ENCODE results near the gene KCTD17. TPM values are rescaled to one million over a fixed set of nuclear protein-coding genes. Genes with fewer than 3 reads are reported as not detected.

Gene KCTD17
- total and polyA plus RNA-seq, 2 of the 13 experiments (the other 11 are each of a cell fraction or from before 2014, with no cell fraction given): 5.3 to 11.7 TPM

DNA sequence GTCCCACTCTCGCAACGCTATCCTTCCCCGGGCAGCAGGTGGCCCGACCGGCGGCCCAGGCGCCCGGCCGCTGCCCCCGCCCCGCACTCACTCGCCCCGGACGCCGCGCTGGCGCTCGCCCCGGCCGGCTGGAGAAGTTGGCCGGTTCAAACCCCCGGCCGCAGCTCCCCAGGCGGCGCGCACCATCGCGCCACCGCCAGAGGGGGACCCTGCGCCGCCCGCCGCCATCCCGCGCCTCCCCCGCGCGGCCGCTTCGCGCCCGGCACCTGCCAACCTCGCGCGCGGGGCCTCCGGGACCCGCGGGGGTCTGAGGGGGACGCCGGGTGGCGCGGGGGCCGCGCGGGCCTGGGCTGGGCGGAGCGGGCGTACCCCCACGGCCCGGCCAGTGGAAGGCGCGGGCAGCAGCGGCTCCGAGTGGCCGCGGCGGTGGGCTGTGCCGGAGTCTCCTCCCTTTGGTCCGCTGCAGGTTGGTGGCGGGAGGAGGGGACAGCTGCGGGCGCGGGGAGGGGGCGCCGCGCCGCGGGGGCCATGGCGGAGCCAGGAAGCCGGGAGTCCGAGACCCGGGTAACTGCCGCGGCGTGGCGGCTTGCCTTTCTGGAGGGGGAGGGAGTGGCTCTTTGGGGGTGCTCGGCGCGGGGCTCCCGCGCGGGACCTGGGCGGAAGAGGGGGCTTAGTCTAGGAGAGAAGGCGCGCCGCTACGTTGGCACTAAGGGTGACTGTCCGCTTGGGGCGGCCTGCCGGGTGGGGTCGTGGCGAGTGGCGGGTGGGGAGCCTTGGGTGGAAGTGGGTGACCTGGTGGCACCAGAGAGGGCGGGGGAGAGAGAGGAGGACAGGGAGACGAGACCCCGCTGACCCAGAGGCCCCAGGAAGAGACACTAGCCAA lies 32.0 kb upstream of the KCTD17 start, which contains the start of the genes MPST and TST (continued):
- TF ChIP-seq NR2C2 (CRISPR knock-in tag; IDR thresholded peaks at IDR 0.05; ENCODE audit: borderline replicate concordance) (no peak), ZSCAN9 (CRISPR knock-in tag; IDR thresholded peaks at IDR 0.05; ENCODE audit: borderline replicate concordance) (no peak), AKAP8 (CRISPR knock-in tag; IDR thresholded peaks at IDR 0.05) (no peak), NFIC (IDR thresholded peaks at IDR 0.05; ENCODE audit: low read length) (no peak), SOX5 (CRISPR knock-in tag; IDR thresholded peaks at IDR 0.05; ENCODE audit: borderline replicate concordance) (no peak; the same call in 1 of the 2 replicates), KLF13 (CRISPR knock-in tag; IDR thresholded peaks at IDR 0.05) (no peak), ZNF225 (CRISPR knock-in tag; IDR thresholded peaks at IDR 0.05) (no peak), ZNF335 (CRISPR knock-in tag; IDR thresholded peaks at IDR 0.05) (no peak), ZNF430 (CRISPR knock-in tag; IDR thresholded peaks at IDR 0.05) (no peak), ZNF550 (CRISPR knock-in tag; IDR thresholded peaks at IDR 0.05; ENCODE audit: borderline replicate concordance) (no peak), KLF6 (CRISPR knock-in tag; IDR thresholded peaks at IDR 0.05) (no peak), ZNF230 (CRISPR knock-in tag; IDR thresholded peaks at IDR 0.05) (no peak), NAIF1 (CRISPR knock-in tag; IDR thresholded peaks at IDR 0.05; ENCODE audit: borderline replicate concordance) (peak; percentile 63; the same call in 1 of the 2 replicates)
- TF ChIP-seq, protein P1, sequence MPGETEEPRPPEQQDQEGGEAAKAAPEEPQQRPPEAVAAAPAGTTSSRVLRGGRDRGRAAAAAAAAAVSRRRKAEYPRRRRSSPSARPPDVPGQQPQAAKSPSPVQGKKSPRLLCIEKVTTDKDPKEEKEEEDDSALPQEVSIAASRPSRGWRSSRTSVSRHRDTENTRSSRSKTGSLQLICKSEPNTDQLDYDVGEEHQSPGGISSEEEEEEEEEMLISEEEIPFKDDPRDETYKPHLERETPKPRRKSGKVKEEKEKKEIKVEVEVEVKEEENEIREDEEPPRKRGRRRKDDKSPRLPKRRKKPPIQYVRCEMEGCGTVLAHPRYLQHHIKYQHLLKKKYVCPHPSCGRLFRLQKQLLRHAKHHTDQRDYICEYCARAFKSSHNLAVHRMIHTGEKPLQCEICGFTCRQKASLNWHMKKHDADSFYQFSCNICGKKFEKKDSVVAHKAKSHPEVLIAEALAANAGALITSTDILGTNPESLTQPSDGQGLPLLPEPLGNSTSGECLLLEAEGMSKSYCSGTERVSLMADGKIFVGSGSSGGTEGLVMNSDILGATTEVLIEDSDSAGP (CRISPR knock-in tag; IDR thresholded peaks at IDR 0.05; ENCODE audit: borderline replicate concordance): peak; percentile 31; the same call in 1 of the 2 replicates
- TF ChIP-seq, protein P2, sequence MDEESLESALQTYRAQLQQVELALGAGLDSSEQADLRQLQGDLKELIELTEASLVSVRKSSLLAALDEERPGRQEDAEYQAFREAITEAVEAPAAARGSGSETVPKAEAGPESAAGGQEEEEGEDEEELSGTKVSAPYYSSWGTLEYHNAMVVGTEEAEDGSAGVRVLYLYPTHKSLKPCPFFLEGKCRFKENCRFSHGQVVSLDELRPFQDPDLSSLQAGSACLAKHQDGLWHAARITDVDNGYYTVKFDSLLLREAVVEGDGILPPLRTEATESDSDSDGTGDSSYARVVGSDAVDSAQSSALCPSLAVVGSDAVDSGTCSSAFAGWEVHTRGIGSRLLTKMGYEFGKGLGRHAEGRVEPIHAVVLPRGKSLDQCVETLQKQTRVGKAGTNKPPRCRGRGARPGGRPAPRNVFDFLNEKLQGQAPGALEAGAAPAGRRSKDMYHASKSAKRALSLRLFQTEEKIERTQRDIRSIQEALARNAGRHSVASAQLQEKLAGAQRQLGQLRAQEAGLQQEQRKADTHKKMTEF (CRISPR knock-in tag; IDR thresholded peaks at IDR 0.05): no peak
- TF ChIP-seq, protein P3, sequence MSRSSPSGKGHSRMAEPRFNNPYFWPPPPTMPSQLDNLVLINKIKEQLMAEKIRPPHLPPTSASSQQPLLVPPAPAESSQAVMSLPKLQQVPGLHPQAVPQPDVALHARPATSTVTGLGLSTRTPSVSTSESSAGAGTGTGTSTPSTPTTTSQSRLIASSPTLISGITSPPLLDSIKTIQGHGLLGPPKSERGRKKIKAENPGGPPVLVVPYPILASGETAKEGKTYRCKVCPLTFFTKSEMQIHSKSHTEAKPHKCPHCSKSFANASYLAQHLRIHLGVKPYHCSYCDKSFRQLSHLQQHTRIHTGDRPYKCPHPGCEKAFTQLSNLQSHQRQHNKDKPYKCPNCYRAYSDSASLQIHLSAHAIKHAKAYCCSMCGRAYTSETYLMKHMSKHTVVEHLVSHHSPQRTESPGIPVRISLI (CRISPR knock-in tag; IDR thresholded peaks at IDR 0.05; ENCODE audit: borderline replicate concordance): no peak
- TF ChIP-seq, protein P4, sequence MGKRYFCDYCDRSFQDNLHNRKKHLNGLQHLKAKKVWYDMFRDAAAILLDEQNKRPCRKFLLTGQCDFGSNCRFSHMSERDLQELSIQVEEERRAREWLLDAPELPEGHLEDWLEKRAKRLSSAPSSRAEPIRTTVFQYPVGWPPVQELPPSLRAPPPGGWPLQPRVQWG (CRISPR knock-in tag; IDR thresholded peaks at IDR 0.05; ENCODE audit: borderline replicate concordance, low read depth): no peak
- TF ChIP-seq, protein P5, sequence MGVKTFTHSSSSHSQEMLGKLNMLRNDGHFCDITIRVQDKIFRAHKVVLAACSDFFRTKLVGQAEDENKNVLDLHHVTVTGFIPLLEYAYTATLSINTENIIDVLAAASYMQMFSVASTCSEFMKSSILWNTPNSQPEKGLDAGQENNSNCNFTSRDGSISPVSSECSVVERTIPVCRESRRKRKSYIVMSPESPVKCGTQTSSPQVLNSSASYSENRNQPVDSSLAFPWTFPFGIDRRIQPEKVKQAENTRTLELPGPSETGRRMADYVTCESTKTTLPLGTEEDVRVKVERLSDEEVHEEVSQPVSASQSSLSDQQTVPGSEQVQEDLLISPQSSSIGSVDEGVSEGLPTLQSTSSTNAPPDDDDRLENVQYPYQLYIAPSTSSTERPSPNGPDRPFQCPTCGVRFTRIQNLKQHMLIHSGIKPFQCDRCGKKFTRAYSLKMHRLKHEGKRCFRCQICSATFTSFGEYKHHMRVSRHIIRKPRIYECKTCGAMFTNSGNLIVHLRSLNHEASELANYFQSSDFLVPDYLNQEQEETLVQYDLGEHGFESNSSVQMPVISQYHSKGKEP (CRISPR knock-in tag; IDR thresholded peaks at IDR 0.05): no peak
- TF ChIP-seq, protein P6, sequence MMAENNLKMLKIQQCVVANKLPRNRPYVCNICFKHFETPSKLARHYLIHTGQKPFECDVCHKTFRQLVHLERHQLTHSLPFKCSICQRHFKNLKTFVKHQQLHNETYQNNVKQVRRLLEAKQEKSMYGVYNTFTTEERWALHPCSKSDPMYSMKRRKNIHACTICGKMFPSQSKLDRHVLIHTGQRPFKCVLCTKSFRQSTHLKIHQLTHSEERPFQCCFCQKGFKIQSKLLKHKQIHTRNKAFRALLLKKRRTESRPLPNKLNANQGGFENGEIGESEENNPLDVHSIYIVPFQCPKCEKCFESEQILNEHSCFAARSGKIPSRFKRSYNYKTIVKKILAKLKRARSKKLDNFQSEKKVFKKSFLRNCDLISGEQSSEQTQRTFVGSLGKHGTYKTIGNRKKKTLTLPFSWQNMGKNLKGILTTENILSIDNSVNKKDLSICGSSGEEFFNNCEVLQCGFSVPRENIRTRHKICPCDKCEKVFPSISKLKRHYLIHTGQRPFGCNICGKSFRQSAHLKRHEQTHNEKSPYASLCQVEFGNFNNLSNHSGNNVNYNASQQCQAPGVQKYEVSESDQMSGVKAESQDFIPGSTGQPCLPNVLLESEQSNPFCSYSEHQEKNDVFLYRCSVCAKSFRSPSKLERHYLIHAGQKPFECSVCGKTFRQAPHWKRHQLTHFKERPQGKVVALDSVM (CRISPR knock-in tag; IDR thresholded peaks at IDR 0.05): no peak
- TF ChIP-seq, protein P7, sequence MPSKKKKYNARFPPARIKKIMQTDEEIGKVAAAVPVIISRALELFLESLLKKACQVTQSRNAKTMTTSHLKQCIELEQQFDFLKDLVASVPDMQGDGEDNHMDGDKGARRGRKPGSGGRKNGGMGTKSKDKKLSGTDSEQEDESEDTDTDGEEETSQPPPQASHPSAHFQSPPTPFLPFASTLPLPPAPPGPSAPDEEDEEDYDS (CRISPR knock-in tag; IDR thresholded peaks at IDR 0.05): 0 out of 2 replicates have a peak, but pooled peaks have one; percentile 26
